AG04450 (cell line): ENCODE results near the gene MYO18B. TPM values are rescaled to one million over a fixed set of nuclear protein-coding genes. Genes with fewer than 3 reads are reported as not detected.

ENCODE experiments used
- CTCF ChIA-PET: fragments of 300-600, 350-600 bp; formaldehyde crosslinking; extraction: SDS; loops from one replicate; lab custom pipeline; 2022; ENCODE audit warnings: antibody characterized with exemption, inconsistent platforms; lab: Charles Lee
- POLR2A ChIA-PET: fragments of 350-600 bp; formaldehyde crosslinking; extraction: SDS; loops from one replicate; lab custom pipeline; 2021; ENCODE audit warnings: antibody characterized with exemption, inconsistent platforms; lab: Yijun Ruan, JAX
- DNase-seq: peaks from one replicate; pipeline ENCODE4 v3.0.0-alpha.2; 2011; ENCODE audit warnings: low read depth, low spot score
- H3K27ac ChIP-seq: one replicate; pipeline ENCODE4 v1.5.1; 2012; ENCODE audit warnings: low read depth, low read length, control low read depth
- H3K27me3 ChIP-seq: one replicate; pipeline ENCODE4 v1.6.0; 2012; ENCODE audit warnings: low read length; ENCODE audit not compliant: control insufficient read depth, insufficient read depth
- H3K4me3 ChIP-seq: 2 replicates; pipeline ENCODE4 v1.5.1; 2011; ENCODE audit warnings: mild to moderate bottlenecking, low read depth, low read length, control low read depth
- H3K9me3 ChIP-seq: 2 replicates; pipeline ENCODE4 v1.5.1; 2012; ENCODE audit warnings: low read length; ENCODE audit not compliant: control insufficient read depth, insufficient read depth
- polyA plus RNA-seq: library from polyadenylated mRNA; depleted of rRNA; stranded (reverse); fragments of >200 nt; gene quantifications from 2 replicates; pipeline ENCODE4 v1.2.3, GENCODE V29; 2011
- TF ChIP-seq, protein P1 (sequence below): IDR thresholded peaks from 2 replicates; pipeline ENCODE4 v1.5.1; 2011; ENCODE audit warnings: low read depth, low read length, control low read depth, inconsistent platforms

The MYO18B gene
- polyA plus RNA-seq, 1 experiment: not detected

DNA sequence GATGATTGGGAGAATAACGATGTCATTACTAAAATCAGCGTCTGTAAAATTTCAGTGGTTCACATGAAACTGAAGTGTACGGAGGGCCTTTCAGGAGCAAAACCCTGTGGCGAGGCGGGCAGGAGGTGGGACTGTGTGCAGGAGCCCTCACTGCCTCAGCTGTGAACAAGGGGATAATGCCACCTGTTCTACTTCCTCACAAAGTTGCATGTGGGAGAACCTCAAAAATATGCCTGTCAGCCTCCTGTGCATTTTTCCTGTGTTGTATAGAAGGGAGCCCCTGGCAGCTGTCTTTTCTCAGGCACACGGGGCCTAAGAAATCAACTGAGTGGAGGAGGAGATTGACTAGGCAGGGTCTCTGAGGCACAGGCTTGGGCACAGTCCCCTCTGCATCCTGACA, 43.0 kb upstream of the MYO18B start:
- Histone ChIP-seq H3K27ac (no peak overlapping the region), H3K9me3 (no peaks in the 10 kb centered on the region), H3K4me3 (no peak overlapping the region), H3K27me3 (no peaks in the 10 kb centered on the region)
- ChIA-PET CTCF (no interaction called here), POLR2A (no interaction called here)
- TF ChIP-seq, protein P1, sequence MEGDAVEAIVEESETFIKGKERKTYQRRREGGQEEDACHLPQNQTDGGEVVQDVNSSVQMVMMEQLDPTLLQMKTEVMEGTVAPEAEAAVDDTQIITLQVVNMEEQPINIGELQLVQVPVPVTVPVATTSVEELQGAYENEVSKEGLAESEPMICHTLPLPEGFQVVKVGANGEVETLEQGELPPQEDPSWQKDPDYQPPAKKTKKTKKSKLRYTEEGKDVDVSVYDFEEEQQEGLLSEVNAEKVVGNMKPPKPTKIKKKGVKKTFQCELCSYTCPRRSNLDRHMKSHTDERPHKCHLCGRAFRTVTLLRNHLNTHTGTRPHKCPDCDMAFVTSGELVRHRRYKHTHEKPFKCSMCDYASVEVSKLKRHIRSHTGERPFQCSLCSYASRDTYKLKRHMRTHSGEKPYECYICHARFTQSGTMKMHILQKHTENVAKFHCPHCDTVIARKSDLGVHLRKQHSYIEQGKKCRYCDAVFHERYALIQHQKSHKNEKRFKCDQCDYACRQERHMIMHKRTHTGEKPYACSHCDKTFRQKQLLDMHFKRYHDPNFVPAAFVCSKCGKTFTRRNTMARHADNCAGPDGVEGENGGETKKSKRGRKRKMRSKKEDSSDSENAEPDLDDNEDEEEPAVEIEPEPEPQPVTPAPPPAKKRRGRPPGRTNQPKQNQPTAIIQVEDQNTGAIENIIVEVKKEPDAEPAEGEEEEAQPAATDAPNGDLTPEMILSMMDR: no peak
- DNase-seq: no peak

DNA sequence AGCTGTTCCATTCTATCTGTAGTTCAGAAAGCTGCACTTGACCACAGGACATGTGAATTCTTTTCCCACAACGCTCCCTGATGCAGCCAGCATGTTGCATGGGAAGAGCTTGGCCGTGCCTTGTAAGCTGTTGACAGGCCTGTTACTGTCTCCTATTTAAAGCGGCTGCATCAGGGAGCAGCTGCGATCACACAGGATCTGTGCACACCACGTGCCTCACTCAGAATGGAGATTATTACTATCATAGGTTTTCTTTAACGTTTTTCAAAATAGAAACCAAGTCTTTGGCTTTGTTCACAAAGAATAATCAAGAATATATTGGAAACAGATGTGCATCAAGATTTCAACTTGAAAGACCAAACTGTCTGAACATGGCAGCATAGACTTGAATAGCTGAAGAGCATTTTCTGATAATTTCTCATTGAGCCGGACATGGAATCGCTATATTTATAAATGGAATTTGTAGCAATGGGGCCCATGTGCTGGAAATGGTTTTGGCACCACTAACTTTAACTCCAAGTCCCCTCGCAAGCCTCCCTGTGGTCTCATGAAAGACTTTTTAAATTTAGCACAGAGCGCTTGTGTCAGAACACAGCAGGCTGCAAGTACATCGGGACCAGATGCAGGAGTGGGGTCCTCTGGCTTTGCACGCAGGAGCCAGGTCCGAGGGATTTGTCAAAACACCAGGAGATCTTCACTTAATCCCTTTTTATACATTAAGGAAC, 40.8 kb upstream of the MYO18B start:
- Histone ChIP-seq H3K27ac (no peak overlapping the region), H3K9me3 (no peaks in the 10 kb centered on the region), H3K27me3 (no peaks in the 10 kb centered on the region), H3K4me3 (no peak overlapping the region)
- TF ChIP-seq, protein P1: no peak
- ChIA-PET POLR2A (no interaction called here), CTCF (interaction anchor here (0.6 to 2.5 kb wide), 3 partner anchors 72 to 253 kb away, joined by 3 to 21 read pairs (median 3); no protein-coding TSS in a partner anchor)
- no peak for DNase-seq

- no peak for DNase-seq
- H3K9me3 ChIP-seq: no peaks in the 10 kb centered on the region
- ChIA-PET CTCF (interaction anchor here (1.8 to 2.5 kb wide), 2 partner anchors 240 to 254 kb away, joined by 7 to 21 read pairs; no protein-coding TSS in a partner anchor), POLR2A (no interaction called here)
- H3K27me3 ChIP-seq: no peaks in the 10 kb centered on the region
- no peak overlapping the region for H3K4me3 ChIP-seq
- no peak overlapping the region for H3K27ac ChIP-seq
- TF ChIP-seq, protein P1: peak; percentile 37
Observed at GRCh38 chr22:25702040-25702439, 39.9 kb upstream of the MYO18B start.

- Histone ChIP-seq H3K27me3 (no peaks in the 10 kb centered on the region), H3K27ac (no peak overlapping the region), H3K9me3 (no peaks in the 10 kb centered on the region), H3K4me3 (no peak overlapping the region)
- no peak for DNase-seq
- ChIA-PET POLR2A (no interaction called here), CTCF (interaction anchor here (1.8 to 2.5 kb wide), 2 partner anchors 241 to 255 kb away, joined by 7 to 21 read pairs; no protein-coding TSS in a partner anchor)
- TF ChIP-seq, protein P1: no peak
Observed at GRCh38 chr22:25702571-25703167, 39.3 kb upstream of the MYO18B start.

DNA sequence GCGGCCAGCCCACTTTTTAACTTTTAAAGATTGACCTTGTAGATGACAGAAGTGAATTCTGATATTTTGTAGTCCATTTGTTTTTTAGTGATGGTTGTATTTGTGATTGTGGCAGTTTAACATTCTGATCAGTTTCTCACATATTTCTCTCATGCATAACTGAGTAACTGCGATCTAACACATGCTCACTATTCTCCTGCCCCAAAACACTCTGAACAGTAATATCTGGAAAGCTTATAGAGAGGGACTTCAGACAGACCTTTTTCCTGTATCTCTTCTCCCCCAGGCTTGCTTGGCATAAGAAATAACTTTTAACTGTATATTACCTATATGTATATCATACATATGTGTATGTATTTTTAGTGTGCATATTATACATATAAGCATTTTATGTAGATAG, 37.3 kb upstream of the MYO18B start:
- no peak for DNase-seq
- Histone ChIP-seq H3K4me3 (no peak overlapping the region), H3K27me3 (no peaks in the 10 kb centered on the region), H3K27ac (no peak overlapping the region), H3K9me3 (no peaks in the 10 kb centered on the region)
- ChIA-PET CTCF (interaction anchor here (0.5 kb wide), 1 partner anchor 610 kb away, joined by 3 read pairs; no protein-coding TSS in a partner anchor), POLR2A (no interaction called here)
- TF ChIP-seq, protein P1: no peak
